Measurements from ENCODE around the gene UTP20.

DNA sequence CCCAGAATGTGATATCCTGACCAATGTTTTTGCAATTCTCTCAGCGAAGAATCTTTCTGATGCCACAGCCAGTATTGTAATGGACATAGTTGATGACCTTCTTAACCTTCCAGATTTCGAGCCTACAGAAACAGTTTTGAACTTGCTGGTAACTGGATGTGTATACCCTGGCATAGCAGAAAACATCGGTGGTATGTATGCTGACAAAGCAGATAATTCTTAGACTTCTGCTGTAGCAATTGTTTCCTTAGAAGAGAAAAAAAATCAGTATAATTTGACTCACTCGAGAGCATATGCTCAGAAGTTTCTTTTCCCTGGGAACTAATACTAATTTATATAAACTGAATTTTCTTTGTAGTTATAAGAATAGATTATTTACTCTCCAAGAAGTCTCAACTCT is 58.2 kb downstream of the UTP20 start:
- TF ChIP-seq POLR2A (IDR thresholded peaks at IDR 0.05): no peak
- TF ChIP-seq, protein P1, sequence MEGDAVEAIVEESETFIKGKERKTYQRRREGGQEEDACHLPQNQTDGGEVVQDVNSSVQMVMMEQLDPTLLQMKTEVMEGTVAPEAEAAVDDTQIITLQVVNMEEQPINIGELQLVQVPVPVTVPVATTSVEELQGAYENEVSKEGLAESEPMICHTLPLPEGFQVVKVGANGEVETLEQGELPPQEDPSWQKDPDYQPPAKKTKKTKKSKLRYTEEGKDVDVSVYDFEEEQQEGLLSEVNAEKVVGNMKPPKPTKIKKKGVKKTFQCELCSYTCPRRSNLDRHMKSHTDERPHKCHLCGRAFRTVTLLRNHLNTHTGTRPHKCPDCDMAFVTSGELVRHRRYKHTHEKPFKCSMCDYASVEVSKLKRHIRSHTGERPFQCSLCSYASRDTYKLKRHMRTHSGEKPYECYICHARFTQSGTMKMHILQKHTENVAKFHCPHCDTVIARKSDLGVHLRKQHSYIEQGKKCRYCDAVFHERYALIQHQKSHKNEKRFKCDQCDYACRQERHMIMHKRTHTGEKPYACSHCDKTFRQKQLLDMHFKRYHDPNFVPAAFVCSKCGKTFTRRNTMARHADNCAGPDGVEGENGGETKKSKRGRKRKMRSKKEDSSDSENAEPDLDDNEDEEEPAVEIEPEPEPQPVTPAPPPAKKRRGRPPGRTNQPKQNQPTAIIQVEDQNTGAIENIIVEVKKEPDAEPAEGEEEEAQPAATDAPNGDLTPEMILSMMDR (IDR thresholded peaks at IDR 0.05): no peak
- no peak for TF ChIP-seq POLR2AphosphoS5 (IDR thresholded peaks at IDR 0.05)
